Measurements from ENCODE around the gene ARL4A.

ARL4A gene

GRCh38 chr7:12694817-12695216 lies 7.4 kb downstream of the ARL4A start:
- no peaks in the 10 kb centered on the region for H3K36me3 ChIP-seq (ENCODE audit: control insufficient read depth in 1 of 2, insufficient read depth in 2 of 2, low read length in 2 of 2)
- H2AK5ac ChIP-seq (ENCODE audit: low read length), result no peak overlapping the region
- no peak overlapping the region for H2BK120ac ChIP-seq (ENCODE audit: insufficient read depth, low read length, poor library complexity)
- no peak overlapping the region for H4K8ac ChIP-seq (ENCODE audit: low read depth, low read length)
- no peak for DNase-seq
- no peaks in the 10 kb centered on the region for H3K27me3 ChIP-seq (ENCODE audit: insufficient read depth, low read length)
- no peaks in the 10 kb centered on the region for H3K79me2 ChIP-seq (ENCODE audit: control insufficient read depth, insufficient read depth, low read length, poor library complexity)
- H4K91ac ChIP-seq (ENCODE audit: low read depth, low read length), result no peak overlapping the region
- no peaks in the 10 kb centered on the region for H3K4me1 ChIP-seq (ENCODE audit: control insufficient read depth in 1 of 2, insufficient read depth in 2 of 2, low read length in 2 of 2)
- H3K9me3 ChIP-seq (ENCODE audit: insufficient read depth, low read depth, low read length), result no peaks in the 10 kb centered on the region
- H3K27ac ChIP-seq (ENCODE audit: low read depth, low read length), result no peak overlapping the region
- H2BK5ac ChIP-seq (ENCODE audit: low read depth, low read length, poor library complexity), result no peak overlapping the region
- no peak overlapping the region for H2AFZ ChIP-seq (ENCODE audit: insufficient read depth, low read length, poor library complexity)
- no peak overlapping the region for H3K14ac ChIP-seq (ENCODE audit: low read length)
- H2BK12ac ChIP-seq (ENCODE audit: low read length), result no peak overlapping the region
- H3K18ac ChIP-seq (ENCODE audit: low read length), result no peak overlapping the region
- no peak overlapping the region for H3K4me3 ChIP-seq (ENCODE audit: low read depth, low read length)
- no CpG with 5 or more reads among the region's 1 CpG for whole genome bisulfite sequencing (ENCODE audit: extremely low coverage, insufficient coverage, insufficient read length)
- H3K4me2 ChIP-seq (ENCODE audit: low read length), result no peak overlapping the region
- H3K23ac ChIP-seq (ENCODE audit: low read length), result no peak overlapping the region
- no peak overlapping the region for H3K4ac ChIP-seq (ENCODE audit: low read depth, low read length)
- H3K9ac ChIP-seq (ENCODE audit: low read length), result no peak overlapping the region
- H3K79me1 ChIP-seq (ENCODE audit: low read length), result no peaks in the 10 kb centered on the region
- no peak overlapping the region for H4K12ac ChIP-seq (ENCODE audit: low read depth, low read length)

DNA sequence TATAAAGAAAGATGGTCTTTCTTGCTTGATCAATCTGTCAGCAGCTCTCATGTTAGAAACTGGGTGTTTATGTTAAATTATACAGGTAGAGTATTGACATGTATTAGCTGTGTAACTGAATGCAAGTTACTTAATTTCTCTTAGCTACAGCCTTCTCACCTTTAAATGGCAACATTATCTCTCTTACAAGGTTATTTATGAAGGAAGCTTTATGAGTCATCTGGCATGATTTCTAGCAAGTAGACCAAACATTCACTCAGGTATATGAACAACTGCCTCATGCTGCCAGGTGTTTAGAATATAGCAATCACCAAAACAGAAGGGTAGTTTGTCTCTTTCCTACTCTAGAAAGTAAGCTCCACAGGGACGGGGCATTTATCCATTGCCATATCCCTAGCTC lies 8.5 kb downstream of the ARL4A start:
- Histone ChIP-seq H2BK12ac (ENCODE audit: low read length) (no peak overlapping the region), H3K4me1 (ENCODE audit: control insufficient read depth in 1 of 2, insufficient read depth in 2 of 2, low read length in 2 of 2) (no peaks in the 10 kb centered on the region), H3K9ac (ENCODE audit: low read length) (no peak overlapping the region), H3K14ac (ENCODE audit: low read length) (no peak overlapping the region), H4K91ac (ENCODE audit: low read depth, low read length) (no peak overlapping the region), H3K18ac (ENCODE audit: low read length) (no peak overlapping the region), H2BK120ac (ENCODE audit: insufficient read depth, low read length, poor library complexity) (no peak overlapping the region), H3K4ac (ENCODE audit: low read depth, low read length) (no peak overlapping the region), H3K4me3 (ENCODE audit: low read depth, low read length) (no peak overlapping the region), H3K27ac (ENCODE audit: low read depth, low read length) (no peak overlapping the region), H2BK5ac (ENCODE audit: low read depth, low read length, poor library complexity) (no peak overlapping the region), H4K8ac (ENCODE audit: low read depth, low read length) (no peak overlapping the region), H3K79me1 (ENCODE audit: low read length) (no peaks in the 10 kb centered on the region), H3K79me2 (ENCODE audit: control insufficient read depth, insufficient read depth, low read length, poor library complexity) (no peaks in the 10 kb centered on the region), H3K36me3 (ENCODE audit: control insufficient read depth in 1 of 2, insufficient read depth in 2 of 2, low read length in 2 of 2) (no peaks in the 10 kb centered on the region), H3K9me3 (ENCODE audit: insufficient read depth, low read depth, low read length) (no peaks in the 10 kb centered on the region), H2AK5ac (ENCODE audit: low read length) (no peak overlapping the region), H2AFZ (ENCODE audit: insufficient read depth, low read length, poor library complexity) (no peak overlapping the region), H3K4me2 (ENCODE audit: low read length) (no peak overlapping the region), H3K23ac (ENCODE audit: low read length) (no peak overlapping the region), H4K12ac (ENCODE audit: low read depth, low read length) (no peak overlapping the region), H3K27me3 (ENCODE audit: insufficient read depth, low read length) (no peaks in the 10 kb centered on the region)
- WGBS (ENCODE audit: extremely low coverage, insufficient coverage, insufficient read length), result no CpG with 5 or more reads among the region's 1 CpG
- no peak for DNase-seq

- Histone ChIP-seq H3K36me3 (ENCODE audit: control insufficient read depth in 1 of 2, insufficient read depth in 2 of 2, low read length in 2 of 2) (no peaks in the 10 kb centered on the region), H3K18ac (ENCODE audit: low read length) (no peak overlapping the region), H3K4ac (ENCODE audit: low read depth, low read length) (no peak overlapping the region), H2BK120ac (ENCODE audit: insufficient read depth, low read length, poor library complexity) (no peak overlapping the region), H2BK12ac (ENCODE audit: low read length) (no peak overlapping the region), H3K14ac (ENCODE audit: low read length) (no peak overlapping the region), H3K9ac (ENCODE audit: low read length) (no peak overlapping the region), H3K27ac (ENCODE audit: low read depth, low read length) (no peak overlapping the region), H2AK5ac (ENCODE audit: low read length) (no peak overlapping the region), H2AFZ (ENCODE audit: insufficient read depth, low read length, poor library complexity) (no peak overlapping the region), H3K4me1 (ENCODE audit: control insufficient read depth in 1 of 2, insufficient read depth in 2 of 2, low read length in 2 of 2) (no peaks in the 10 kb centered on the region), H4K8ac (ENCODE audit: low read depth, low read length) (no peak overlapping the region), H3K79me1 (ENCODE audit: low read length) (no peaks in the 10 kb centered on the region), H3K9me3 (ENCODE audit: insufficient read depth, low read depth, low read length) (no peaks in the 10 kb centered on the region), H3K79me2 (ENCODE audit: control insufficient read depth, insufficient read depth, low read length, poor library complexity) (no peaks in the 10 kb centered on the region), H3K23ac (ENCODE audit: low read length) (no peak overlapping the region), H3K27me3 (ENCODE audit: insufficient read depth, low read length) (no peaks in the 10 kb centered on the region), H3K4me2 (ENCODE audit: low read length) (no peak overlapping the region), H4K91ac (ENCODE audit: low read depth, low read length) (no peak overlapping the region), H3K4me3 (ENCODE audit: low read depth, low read length) (no peak overlapping the region), H2BK5ac (ENCODE audit: low read depth, low read length, poor library complexity) (no peak overlapping the region), H4K12ac (ENCODE audit: low read depth, low read length) (no peak overlapping the region)
- peak; percentile 86 to 87 for DNase-seq
- WGBS (ENCODE audit: extremely low coverage, insufficient coverage, insufficient read length), result no CpG with 5 or more reads among the region's 10 CpGs
These were observed 11.9 kb downstream of the ARL4A start for GRCh38 chr7:12699299-12699698.

GRCh38 chr7:12701433-12701832 lies 14.0 kb downstream of the ARL4A start:
- H4K91ac ChIP-seq (ENCODE audit: low read depth, low read length), result no peak overlapping the region
- no peak overlapping the region for H3K27ac ChIP-seq (ENCODE audit: low read depth, low read length)
- WGBS (ENCODE audit: extremely low coverage, insufficient coverage, insufficient read length), result no CpG with 5 or more reads among the region's 2 CpGs
- H3K79me1 ChIP-seq (ENCODE audit: low read length), result no peaks in the 10 kb centered on the region
- no peak overlapping the region for H2BK5ac ChIP-seq (ENCODE audit: low read depth, low read length, poor library complexity)
- H3K23ac ChIP-seq (ENCODE audit: low read length), result no peak overlapping the region
- H3K27me3 ChIP-seq (ENCODE audit: insufficient read depth, low read length), result no peaks in the 10 kb centered on the region
- H3K18ac ChIP-seq (ENCODE audit: low read length), result no peak overlapping the region
- H3K14ac ChIP-seq (ENCODE audit: low read length), result no peak overlapping the region
- no peaks in the 10 kb centered on the region for H3K79me2 ChIP-seq (ENCODE audit: control insufficient read depth, insufficient read depth, low read length, poor library complexity)
- H3K4me2 ChIP-seq (ENCODE audit: low read length), result no peak overlapping the region
- H2AFZ ChIP-seq (ENCODE audit: insufficient read depth, low read length, poor library complexity), result no peak overlapping the region
- H2AK5ac ChIP-seq (ENCODE audit: low read length), result no peak overlapping the region
- H3K36me3 ChIP-seq (ENCODE audit: control insufficient read depth in 1 of 2, insufficient read depth in 2 of 2, low read length in 2 of 2), result no peaks in the 10 kb centered on the region
- no peak overlapping the region for H2BK12ac ChIP-seq (ENCODE audit: low read length)
- DNase-seq, result no peak
- H3K9me3 ChIP-seq (ENCODE audit: insufficient read depth, low read depth, low read length), result no peaks in the 10 kb centered on the region
- no peak overlapping the region for H2BK120ac ChIP-seq (ENCODE audit: insufficient read depth, low read length, poor library complexity)
- H3K4me3 ChIP-seq (ENCODE audit: low read depth, low read length), result no peak overlapping the region
- no peak overlapping the region for H3K9ac ChIP-seq (ENCODE audit: low read length)
- no peaks in the 10 kb centered on the region for H3K4me1 ChIP-seq (ENCODE audit: control insufficient read depth in 1 of 2, insufficient read depth in 2 of 2, low read length in 2 of 2)
- no peak overlapping the region for H3K4ac ChIP-seq (ENCODE audit: low read depth, low read length)
- no peak overlapping the region for H4K8ac ChIP-seq (ENCODE audit: low read depth, low read length)
- H4K12ac ChIP-seq (ENCODE audit: low read depth, low read length), result no peak overlapping the region
